ENCODE measurements around the gene RPTOR.
A peak's percentile ranks its signal among the peaks of the same experiment; 100 is the strongest.

RPTOR gene

GRCh38 chr17:80564545-80564944 lies 19.9 kb downstream of the RPTOR start:
- ATAC-seq: no peak
- no peak for TF ChIP-seq ZNF8 (CRISPR knock-in tag; IDR thresholded peaks at IDR 0.05)

GRCh38 chr17:80565343-80566053 lies 20.9 kb downstream of the RPTOR start:
- TF ChIP-seq CSDC2 (CRISPR knock-in tag; IDR thresholded peaks at IDR 0.05) (no peak), BACH2 (CRISPR knock-in tag; IDR thresholded peaks at IDR 0.05; ENCODE audit: borderline replicate concordance) (no peak), CREB5 (CRISPR knock-in tag; IDR thresholded peaks at IDR 0.05; ENCODE audit: low read depth) (no peak), SNAI2 (CRISPR knock-in tag; IDR thresholded peaks at IDR 0.05) (no peak), PPARA (CRISPR knock-in tag; IDR thresholded peaks at IDR 0.05; ENCODE audit: borderline replicate concordance) (no peak), OSR1 (CRISPR knock-in tag; IDR thresholded peaks at IDR 0.05) (no peak), TCF4 (CRISPR knock-in tag; IDR thresholded peaks at IDR 0.05; ENCODE audit: borderline replicate concordance) (no peak), CSRNP3 (CRISPR knock-in tag; IDR thresholded peaks at IDR 0.05) (no peak), ZNF70 (CRISPR knock-in tag; IDR thresholded peaks at IDR 0.05) (no peak), ZNF565 (CRISPR knock-in tag; conservative IDR thresholded peaks at IDR 0.05; ENCODE audit: low read depth) (no peak), ZC3H10 (CRISPR knock-in tag; IDR thresholded peaks at IDR 0.05) (no peak), ESRRG (CRISPR knock-in tag; IDR thresholded peaks at IDR 0.05) (no peak), ZNF8 (CRISPR knock-in tag; IDR thresholded peaks at IDR 0.05) (no peak), RARB (CRISPR knock-in tag; IDR thresholded peaks at IDR 0.05) (no peak), TSHZ2 (CRISPR knock-in tag; IDR thresholded peaks at IDR 0.05) (no peak), ISL1 (CRISPR knock-in tag; IDR thresholded peaks at IDR 0.05) (no peak), PATZ1 (CRISPR knock-in tag; IDR thresholded peaks at IDR 0.05; ENCODE audit: borderline replicate concordance) (no peak), ZFP3 (CRISPR knock-in tag; IDR thresholded peaks at IDR 0.05) (no peak), TOX (CRISPR knock-in tag; IDR thresholded peaks at IDR 0.05; ENCODE audit: borderline replicate concordance) (no peak)
- TF ChIP-seq, protein P1, sequence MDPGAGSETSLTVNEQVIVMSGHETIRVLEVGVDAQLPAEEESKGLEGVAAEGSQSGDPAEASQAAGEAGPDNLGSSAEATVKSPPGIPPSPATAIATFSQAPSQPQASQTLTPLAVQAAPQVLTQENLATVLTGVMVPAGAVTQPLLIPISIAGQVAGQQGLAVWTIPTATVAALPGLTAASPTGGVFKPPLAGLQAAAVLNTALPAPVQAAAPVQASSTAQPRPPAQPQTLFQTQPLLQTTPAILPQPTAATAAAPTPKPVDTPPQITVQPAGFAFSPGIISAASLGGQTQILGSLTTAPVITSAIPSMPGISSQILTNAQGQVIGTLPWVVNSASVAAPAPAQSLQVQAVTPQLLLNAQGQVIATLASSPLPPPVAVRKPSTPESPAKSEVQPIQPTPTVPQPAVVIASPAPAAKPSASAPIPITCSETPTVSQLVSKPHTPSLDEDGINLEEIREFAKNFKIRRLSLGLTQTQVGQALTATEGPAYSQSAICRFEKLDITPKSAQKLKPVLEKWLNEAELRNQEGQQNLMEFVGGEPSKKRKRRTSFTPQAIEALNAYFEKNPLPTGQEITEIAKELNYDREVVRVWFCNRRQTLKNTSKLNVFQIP (CRISPR knock-in tag; IDR thresholded peaks at IDR 0.05; ENCODE audit: borderline replicate concordance, low read depth): no peak

DNA sequence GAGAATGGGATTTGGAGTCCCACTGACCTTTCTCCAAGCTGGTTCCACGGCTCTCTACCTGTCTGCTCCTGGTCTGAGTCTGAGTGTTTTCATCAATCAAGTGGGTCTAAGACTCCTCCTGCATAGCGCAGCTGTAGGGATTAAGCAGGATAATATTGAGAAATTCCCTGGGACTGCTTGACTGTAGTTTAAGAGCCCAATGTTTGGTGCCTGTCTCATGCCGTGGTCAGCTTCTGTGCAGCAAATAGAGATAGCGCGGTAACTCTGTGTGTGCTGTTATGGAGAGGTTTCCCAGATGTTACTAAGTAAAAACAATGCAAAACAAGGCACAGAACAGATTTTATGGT lies 21.4 kb downstream of the RPTOR start:
- TF ChIP-seq PPARA (CRISPR knock-in tag; IDR thresholded peaks at IDR 0.05; ENCODE audit: borderline replicate concordance) (no peak), ZFP30 (CRISPR knock-in tag; IDR thresholded peaks at IDR 0.05) (no peak), OSR1 (CRISPR knock-in tag; IDR thresholded peaks at IDR 0.05) (no peak), TSHZ2 (CRISPR knock-in tag; IDR thresholded peaks at IDR 0.05) (no peak), ISL1 (CRISPR knock-in tag; IDR thresholded peaks at IDR 0.05) (no peak), CREB5 (CRISPR knock-in tag; IDR thresholded peaks at IDR 0.05; ENCODE audit: low read depth) (no peak)
- TF ChIP-seq, protein P1 (CRISPR knock-in tag; IDR thresholded peaks at IDR 0.05; ENCODE audit: borderline replicate concordance, low read depth): no peak
- ATAC-seq: no peak

More at GRCh38 chr17:80565343-80566053, 20.9 kb downstream of the RPTOR start:
- peak; percentile 27; the same call in 1 of the 3 replicates for ATAC-seq

All from SK-N-SH treated with all-trans-retinoic acid at 6 μM for 48 hours (cell line).